Fibroblast of villous mesenchyme (primary cell): Measurements from ENCODE around the gene SHF. TPM values are rescaled to one million over a fixed set of nuclear protein-coding genes. Genes with fewer than 3 reads are reported as not detected.

Experiments used
- DNase-seq: peaks from one replicate; pipeline ENCODE4 v3.0.0-alpha.2; 2010; ENCODE audit warnings: low read depth
- H3K4me3 ChIP-seq: 2 replicates; pipeline ENCODE4 v1.5.1; 2011; ENCODE audit warnings: low read depth, mild to moderate bottlenecking, low read length
- CTCF ChIP-seq: IDR thresholded peaks from 2 replicates; pipeline ENCODE4 v1.5.1; 2012; ENCODE audit warnings: low read depth, mild to moderate bottlenecking, low read length; ENCODE audit not compliant: insufficient read depth
- total RNA-seq: library from RNA; depleted of rRNA; stranded (reverse); fragments of >200 nt; gene quantifications from 2 replicates; pipeline ENCODE4 v1.2.3, GENCODE V29; 2012

SHF gene
- total RNA-seq, 1 donor: 2.6 TPM

- no peak for DNase-seq
- peak overlapping the region; percentile 90 for H3K4me3 ChIP-seq
- TF ChIP-seq CTCF: no peak
These were observed 11.5 kb upstream of the SHF start for GRCh38 chr15:45199136-45199810.

- DNase-seq: peak; percentile 98
- TF ChIP-seq CTCF: peak; percentile 74
- H3K4me3 ChIP-seq: peak overlapping the region; percentile 90
These were observed 10.8 kb upstream of the SHF start for GRCh38 chr15:45198337-45199135.

GRCh38 chr15:45197512-45197911, 9.7 kb upstream of the SHF start:
- no peak for DNase-seq
- no peak overlapping the region for H3K4me3 ChIP-seq
- no peak for TF ChIP-seq CTCF

DNA sequence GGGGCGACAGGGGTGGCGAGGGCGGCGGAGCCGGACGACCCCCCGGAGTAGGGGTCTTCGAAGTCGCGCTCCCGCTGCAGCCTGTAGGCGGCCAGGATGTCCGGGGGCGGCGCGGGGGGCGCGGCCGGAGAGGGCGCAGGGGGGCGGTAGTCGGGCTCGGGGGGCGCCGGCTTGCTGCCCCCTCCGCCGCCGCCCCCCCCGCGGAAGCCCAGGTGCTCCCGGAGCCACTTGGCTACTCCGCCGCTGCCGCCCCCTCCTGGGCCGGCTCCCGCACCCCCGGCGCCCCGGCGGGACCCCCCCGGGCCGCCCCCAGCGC, 230 bp downstream of the SHF start:
- peak overlapping the region; percentile 60 for H3K4me3 ChIP-seq
- DNase-seq: no peak
- TF ChIP-seq CTCF: no peak

DNA sequence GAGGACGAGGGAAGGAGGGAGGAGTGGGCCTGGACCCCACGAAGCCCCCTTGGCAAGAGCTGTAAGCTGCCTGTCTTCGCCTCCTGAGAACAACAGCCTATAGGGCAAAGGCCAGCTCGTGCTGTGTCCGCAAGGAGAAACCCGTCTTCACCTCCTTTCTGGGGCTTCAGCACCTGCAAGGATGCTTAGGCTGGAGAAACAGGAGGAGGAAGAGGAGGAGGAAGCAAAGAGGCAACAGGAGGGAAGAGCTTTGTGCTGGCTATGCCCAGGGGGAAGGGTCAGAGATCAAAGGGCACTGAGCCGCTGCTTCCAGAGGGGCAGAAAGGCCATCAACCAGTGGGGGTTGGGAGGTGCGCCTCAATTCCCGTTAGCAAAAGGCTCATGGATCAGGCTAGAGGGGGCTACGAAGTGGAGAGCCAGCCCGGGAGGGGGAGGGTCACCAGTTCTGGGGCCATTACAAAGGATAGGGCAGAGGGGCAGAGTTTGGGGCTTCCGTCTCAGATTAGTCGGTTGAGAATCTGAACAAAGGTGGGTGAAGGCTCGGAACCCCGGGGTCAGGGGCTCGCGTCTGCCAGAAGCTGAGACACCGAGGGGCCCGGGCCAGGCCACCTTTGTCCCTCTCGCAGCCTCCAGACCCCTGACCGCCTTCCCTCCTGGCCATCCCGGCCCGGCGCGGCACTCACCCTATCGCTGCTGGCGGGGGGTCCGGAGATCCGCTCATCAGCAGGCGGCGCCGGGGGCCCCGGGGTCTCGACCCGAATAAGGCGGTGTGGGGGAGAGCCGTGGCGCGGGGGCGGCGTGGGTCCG, 792 bp downstream of the SHF start:
- TF ChIP-seq CTCF: no peak

DNA sequence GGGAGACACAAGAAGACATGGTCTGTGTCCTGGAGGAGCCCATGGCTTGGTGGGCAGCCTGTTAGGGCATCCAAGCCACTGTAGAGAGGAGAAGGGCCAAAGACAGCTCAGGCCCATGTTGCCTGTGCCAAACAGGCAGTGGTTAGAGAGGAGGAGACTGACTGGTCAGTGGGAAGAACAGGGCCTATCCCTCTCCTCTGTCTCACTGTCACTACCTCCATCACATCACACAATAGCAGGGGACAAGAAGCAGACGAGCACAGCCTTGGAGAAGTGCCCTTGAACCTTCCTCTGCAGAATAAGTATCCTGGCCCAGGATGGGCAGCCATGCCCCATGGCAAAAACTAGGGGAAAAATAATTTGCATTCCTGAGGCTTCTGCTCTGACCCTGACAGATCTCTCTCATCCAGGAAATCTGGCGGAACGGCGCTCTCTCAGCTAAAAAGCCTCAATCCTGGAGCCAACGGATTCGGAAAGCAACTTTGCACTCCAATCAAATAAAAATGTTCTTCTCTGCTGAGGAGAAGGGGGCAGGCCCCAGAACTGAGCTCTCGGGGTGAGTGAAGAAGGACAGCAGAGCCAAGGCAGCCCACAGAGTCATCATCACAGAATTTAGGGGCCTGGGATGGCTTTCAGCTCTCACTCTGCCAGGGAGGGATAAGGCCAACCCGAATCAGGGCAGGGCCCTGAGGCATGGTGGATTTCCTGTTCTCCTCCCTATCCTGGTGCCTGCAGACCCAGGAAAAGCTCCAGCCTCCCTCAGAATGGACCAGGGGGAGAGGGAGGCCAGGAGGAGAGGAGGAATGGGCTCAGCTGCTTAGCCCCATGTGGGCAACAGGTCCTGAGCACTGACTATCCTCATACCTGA, 1.6 kb downstream of the SHF start:
- H3K4me3 ChIP-seq: no peak overlapping the region
- DNase-seq: no peak
- TF ChIP-seq CTCF: no peak

More for the DNA sequence above, 792 bp downstream of the SHF start:
- peak overlapping the region; percentile 60 for H3K4me3 ChIP-seq
- DNase-seq: no peak
